ENCODE results near the gene PUS1.
A peak's percentile ranks its signal among the peaks of the same experiment; 100 is the strongest.

The PUS1 gene

DNA sequence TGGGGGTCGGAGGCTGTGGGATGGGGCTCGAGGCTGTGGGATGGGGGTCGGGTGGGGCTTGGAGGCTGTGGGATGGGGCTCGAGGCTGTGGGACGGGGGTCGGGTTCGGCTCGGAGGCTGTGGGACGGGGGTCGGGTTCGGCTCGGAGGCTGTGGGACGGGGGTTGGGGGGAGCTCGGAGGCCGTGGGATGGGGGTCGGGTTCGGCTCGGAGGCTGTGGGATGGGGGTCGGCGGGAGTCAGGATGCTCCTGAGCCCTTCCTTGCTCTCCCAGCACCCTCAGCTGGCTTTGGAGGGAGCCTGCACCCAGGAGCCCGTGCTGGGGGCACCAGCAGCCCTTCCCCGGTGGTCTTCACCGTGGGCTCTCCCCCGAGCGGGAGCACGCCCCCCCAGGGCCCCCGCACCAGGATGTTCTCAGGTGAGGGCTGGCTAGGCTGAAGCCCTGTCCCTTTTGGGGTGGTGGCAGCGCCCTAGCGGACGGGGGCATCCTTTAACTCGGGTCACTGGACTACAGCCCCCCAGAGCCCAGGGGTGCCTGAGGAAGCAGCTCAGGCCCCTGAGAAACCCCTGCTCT, 11.9 kb upstream of the PUS1 start:
- Mint-ChIP-seq H3K27ac (no peak overlapping the region), H3K27me3 (no peaks in the 10 kb centered on the region), H3K4me3 (no peak overlapping the region), H3K9me3 (no peaks in the 10 kb centered on the region), H3K4me1 (no peaks in the 10 kb centered on the region), H3K36me3 (peaks cover 11 to 23% of the 10 kb centered on the region in 2 donors)
- ATAC-seq (replicated peaks): no peak
- no peak for DNase-seq

GRCh38 chr12:131917711-131918306, 11.3 kb upstream of the PUS1 start:
- Mint-ChIP-seq H3K4me3 (no peak overlapping the region), H3K27ac (no peak overlapping the region), H3K4me1 (peaks cover 3 to 5% of the 10 kb centered on the region in 2 donors), H3K27me3 (no peaks in the 10 kb centered on the region), H3K9me3 (no peaks in the 10 kb centered on the region), H3K36me3 (peaks cover 11 to 23% of the 10 kb centered on the region in 2 donors)
- no peak for DNase-seq
- no peak for ATAC-seq (replicated peaks)

- H3K27ac Mint-ChIP-seq: no peak overlapping the region
- H3K36me3 Mint-ChIP-seq: peaks cover 11 to 23% of the 10 kb centered on the region in 2 donors
- no peak for DNase-seq
- no peaks in the 10 kb centered on the region for H3K27me3 Mint-ChIP-seq
- H3K4me1 Mint-ChIP-seq: peaks cover 7 to 11% of the 10 kb centered on the region in 2 donors
- no peaks in the 10 kb centered on the region for H3K9me3 Mint-ChIP-seq
- no peak for ATAC-seq (replicated peaks)
- H3K4me3 Mint-ChIP-seq: no peak overlapping the region
Measured at GRCh38 chr12:131918311-131919050, 10.6 kb upstream of the PUS1 start.

DNA sequence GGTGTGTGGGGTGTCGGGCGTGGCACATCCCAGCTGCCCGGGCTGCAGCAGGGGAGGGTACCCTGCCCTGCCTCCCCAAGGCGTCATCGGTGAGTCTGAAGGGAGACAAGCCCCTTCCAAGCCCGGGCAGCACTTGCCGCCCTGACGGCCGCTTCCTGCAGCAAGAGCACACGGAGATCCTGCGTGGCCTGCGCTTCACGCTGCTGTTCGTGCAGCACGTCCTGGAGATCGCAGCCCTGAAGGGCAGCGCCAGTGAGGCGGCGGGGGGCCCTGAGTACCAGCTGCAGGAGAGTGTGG, 10.1 kb upstream of the PUS1 start:
- H3K36me3 Mint-ChIP-seq: peaks cover 11 to 23% of the 10 kb centered on the region in 2 donors

GRCh38 chr12:131919366-131920156, 9.5 kb upstream of the PUS1 start:
- Mint-ChIP-seq H3K36me3 (peaks cover 11 to 19% of the 10 kb centered on the region in 2 donors), H3K27me3 (no peaks in the 10 kb centered on the region), H3K4me1 (peaks cover 11 to 18% of the 10 kb centered on the region in 2 donors), H3K4me3 (no peak overlapping the region), H3K9me3 (no peaks in the 10 kb centered on the region), H3K27ac (no peak overlapping the region)
- DNase-seq (no peak), ATAC-seq (replicated peaks) (no peak)

More for the DNA sequence above, 10.1 kb upstream of the PUS1 start:
- H3K27ac Mint-ChIP-seq: no peak overlapping the region
- no peak overlapping the region for H3K4me3 Mint-ChIP-seq
- H3K27me3 Mint-ChIP-seq: no peaks in the 10 kb centered on the region
- peaks cover 7 to 12% of the 10 kb centered on the region in 2 donors for H3K4me1 Mint-ChIP-seq
- ATAC-seq (replicated peaks) (no peak), DNase-seq (no peak)
- H3K9me3 Mint-ChIP-seq: no peaks in the 10 kb centered on the region

DNA sequence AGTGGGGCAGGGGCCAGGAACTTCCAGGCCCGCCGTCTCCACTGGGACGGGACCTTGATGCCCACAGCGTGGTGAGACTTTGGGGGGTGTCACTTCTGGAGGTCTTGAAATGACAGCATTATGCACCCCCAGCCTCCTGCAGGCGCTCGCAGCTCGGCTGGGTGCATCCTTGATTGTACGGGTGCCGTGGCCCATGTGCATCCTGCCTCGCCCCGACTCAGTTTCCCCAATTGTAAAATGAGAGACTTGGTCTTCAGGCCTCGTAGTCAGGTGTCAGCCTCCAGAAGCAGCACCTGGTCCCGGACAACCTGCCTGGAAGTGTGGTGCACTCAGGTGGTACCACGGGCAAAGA, 8.9 kb upstream of the PUS1 start:
- no peak overlapping the region for H3K4me3 Mint-ChIP-seq
- ATAC-seq (replicated peaks): no peak
- H3K27me3 Mint-ChIP-seq: no peaks in the 10 kb centered on the region
- DNase-seq: no peak
- H3K4me1 Mint-ChIP-seq: peaks cover 15 to 24% of the 10 kb centered on the region in 2 donors
- peaks cover 9 to 15% of the 10 kb centered on the region in 2 donors for H3K36me3 Mint-ChIP-seq
- H3K9me3 Mint-ChIP-seq: no peaks in the 10 kb centered on the region
- H3K27ac Mint-ChIP-seq: no peak overlapping the region

DNA sequence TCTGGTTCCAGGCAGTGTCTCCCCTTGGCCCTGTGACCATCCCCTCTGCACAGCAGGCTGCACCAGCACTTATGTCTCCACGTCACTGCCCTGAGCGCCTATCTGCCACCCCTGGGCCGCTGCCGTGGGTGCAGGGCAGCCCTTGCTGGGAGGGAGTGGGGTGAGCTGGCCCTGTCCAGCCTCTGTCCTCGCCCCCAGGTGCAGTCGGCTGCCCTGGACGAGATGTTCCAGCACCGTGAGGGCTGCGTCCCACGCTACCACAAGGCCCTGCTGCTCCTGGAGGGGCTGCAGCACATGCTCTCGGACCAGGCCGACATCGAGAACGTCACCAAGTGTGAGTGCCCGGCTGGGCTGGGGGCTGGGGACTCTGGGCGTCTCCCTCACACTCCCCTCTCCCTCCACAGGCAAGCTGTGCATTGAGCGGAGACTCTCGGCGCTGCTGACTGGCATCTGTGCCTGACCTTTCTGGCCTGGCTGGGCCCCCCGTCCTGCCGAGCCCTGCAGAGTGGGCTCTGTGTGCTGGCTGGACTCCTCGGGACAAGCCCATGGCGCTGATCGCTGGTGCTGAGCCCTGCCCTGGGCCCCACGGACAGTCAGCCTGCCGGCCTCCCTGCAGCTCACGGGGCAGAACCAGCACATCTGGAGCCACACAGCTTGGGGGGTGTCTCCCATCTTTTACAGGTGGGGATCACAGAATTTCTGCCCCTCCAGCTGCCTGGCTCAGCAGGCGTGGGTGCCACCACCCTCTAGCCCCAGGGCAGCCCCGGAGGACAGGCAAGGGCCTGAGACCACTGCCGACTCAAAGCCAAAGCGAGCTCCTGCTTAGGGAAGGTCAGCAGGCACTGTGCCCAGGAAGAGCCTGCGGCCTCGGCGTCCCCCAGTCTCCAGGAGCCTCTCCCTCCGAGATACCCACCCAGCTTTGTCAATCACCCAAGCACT, 7.9 kb upstream of the PUS1 start:
- Mint-ChIP-seq H3K27me3 (no peaks in the 10 kb centered on the region), H3K4me1 (peaks cover 15 to 25% of the 10 kb centered on the region in 2 donors), H3K9me3 (no peaks in the 10 kb centered on the region), H3K36me3 (peaks cover 7 to 10% of the 10 kb centered on the region in 2 donors), H3K4me3 (no peak overlapping the region), H3K27ac (no peak overlapping the region)
- ATAC-seq (replicated peaks) (no peak), DNase-seq (no peak)

- no peak for DNase-seq
- no peak overlapping the region for H3K27ac Mint-ChIP-seq
- H3K36me3 Mint-ChIP-seq: peaks cover 3 to 5% of the 10 kb centered on the region in 2 donors
- no peaks in the 10 kb centered on the region for H3K27me3 Mint-ChIP-seq
- no peak overlapping the region for H3K4me3 Mint-ChIP-seq
- ATAC-seq (replicated peaks): no peak
- no peaks in the 10 kb centered on the region for H3K9me3 Mint-ChIP-seq
- peaks cover 16 to 25% of the 10 kb centered on the region in 2 donors for H3K4me1 Mint-ChIP-seq
Measured at GRCh38 chr12:131921866-131922769, 7.0 kb upstream of the PUS1 start.

DNA sequence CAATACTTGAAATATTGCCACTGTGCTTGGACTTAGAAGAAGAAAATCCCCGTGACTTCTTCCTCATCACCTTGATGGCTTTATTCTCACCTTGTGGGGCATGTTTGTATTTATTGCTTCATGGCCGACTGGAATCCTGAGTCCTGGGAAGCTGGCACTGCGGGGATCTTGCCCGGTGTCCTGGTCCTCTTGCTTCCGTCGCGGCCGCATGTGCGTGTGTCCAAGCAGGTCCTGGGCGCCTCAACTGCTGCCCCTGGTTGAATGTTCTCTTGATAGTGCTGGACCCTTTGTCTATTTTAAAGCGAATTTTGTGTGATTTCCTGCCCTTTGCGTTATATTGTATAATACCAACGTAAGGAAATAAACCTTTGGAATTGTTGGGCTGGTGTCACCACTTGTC, 6.3 kb upstream of the PUS1 start:
- DNase-seq (no peak), ATAC-seq (replicated peaks) (no peak)
- Mint-ChIP-seq H3K4me1 (peaks cover 19 to 29% of the 10 kb centered on the region in 2 donors), H3K27me3 (no peaks in the 10 kb centered on the region), H3K9me3 (no peaks in the 10 kb centered on the region), H3K36me3 (peaks cover 3 to 5% of the 10 kb centered on the region in 2 donors), H3K4me3 (no peak overlapping the region), H3K27ac (no peak overlapping the region)

DNA sequence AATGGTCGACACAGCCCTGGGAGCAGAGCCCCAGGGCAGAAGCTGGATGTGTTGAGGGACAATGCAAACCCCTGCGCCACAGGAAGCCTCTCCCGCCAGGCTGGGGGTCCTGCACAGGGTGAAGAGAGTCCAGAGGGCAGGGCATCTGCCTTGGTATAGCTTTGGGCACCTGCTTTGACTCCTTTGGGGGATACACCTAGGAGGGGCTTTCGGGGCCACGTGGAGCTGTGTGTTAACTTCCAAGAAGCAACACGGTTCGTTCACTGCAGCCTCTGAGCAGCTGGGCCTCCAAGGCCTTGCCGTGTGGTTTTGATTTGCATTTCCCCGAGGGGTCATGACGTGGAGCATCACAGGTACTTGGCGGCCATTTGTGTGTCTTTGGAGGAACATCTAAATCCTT, 5.8 kb upstream of the PUS1 start:
- peak; percentile 88 to 89 for ATAC-seq (replicated peaks)
- peak; percentile 70 for DNase-seq
- Mint-ChIP-seq H3K27ac (peak overlapping the region; percentile 25), H3K4me1 (peaks cover 22 to 34% of the 10 kb centered on the region in 2 donors), H3K27me3 (no peaks in the 10 kb centered on the region), H3K36me3 (peaks cover 3 to 5% of the 10 kb centered on the region in 2 donors), H3K9me3 (no peaks in the 10 kb centered on the region), H3K4me3 (no peak overlapping the region)

- Mint-ChIP-seq H3K4me1 (peaks cover 28 to 46% of the 10 kb centered on the region in 2 donors), H3K36me3 (peaks cover 10 to 13% of the 10 kb centered on the region in 2 donors), H3K9me3 (no peaks in the 10 kb centered on the region), H3K27me3 (no peaks in the 10 kb centered on the region), H3K27ac (peak overlapping the region; percentile 87), H3K4me3 (peak overlapping the region; percentile 90 to 99)
- no peak for DNase-seq
- no peak for ATAC-seq (replicated peaks)
Measured at GRCh38 chr12:131927110-131928079, 1.7 kb upstream of the PUS1 start.

- Mint-ChIP-seq H3K4me3 (peak overlapping the region; percentile 90 to 99), H3K27me3 (no peaks in the 10 kb centered on the region), H3K9me3 (no peaks in the 10 kb centered on the region), H3K36me3 (peaks cover 15 to 18% of the 10 kb centered on the region in 2 donors), H3K4me1 (peaks cover 23 to 38% of the 10 kb centered on the region in 2 donors), H3K27ac (peak overlapping the region; percentile 100)
- ATAC-seq (replicated peaks) (peak; percentile 13 to 16), DNase-seq (no peak)
Measured at GRCh38 chr12:131928080-131928710, 881 bp upstream of the PUS1 start.

Measured in stimulated activated naive B cell treated with anti-CD40 and anti-IgM and Interleukin-4, amounts not matched to agents 10 μg/mL and 1 μg/mL and 100 μg/mL, for 72 hours (primary cell).